A549 (cell line): ENCODE measurements around the gene AWAT2. TPM values are rescaled to one million over a fixed set of nuclear protein-coding genes. Genes with fewer than 3 reads are reported as not detected.

ENCODE experiments used
- ATAC-seq, 2 experiments: fragments of 200-7000 bp in 1 of 2; fragments of >200 bp in 1 of 2; cut with Nextera tagmentation in 1 of 2; cut with Tn5 transposase in 1 of 2; 3 replicates each; pipeline versions ENCODE4 v1.8.0 to v1.9.1; 2018 to 2020; ENCODE audit warnings: mild to moderate bottlenecking in 1 of 2, moderate library complexity in 1 of 2
- CTCF ChIA-PET: fragments of 300-600 bp; sonication (Branson Sonifier 250); formaldehyde crosslinking; extraction: SDS; loops from one replicate; lab custom pipeline; 2021; ENCODE audit warnings: antibody characterized with exemption, inconsistent platforms; lab: Yijun Ruan, JAX
- POLR2A ChIA-PET: fragments of 350-600 bp; formaldehyde crosslinking; extraction: SDS; loops from one replicate; lab custom pipeline; 2021; ENCODE audit warnings: antibody characterized with exemption, inconsistent platforms; lab: Yijun Ruan, JAX
- DNase-seq, 2 experiments: peaks; one replicate each; pipeline versions ENCODE4 v3.0.0 to v3.0.0-alpha.2; 2011 to 2016; ENCODE audit warnings: low read depth in 1 of 2, low spot score in 1 of 2
- FAIRE-seq: peaks from 2 replicates; lab custom pipeline; 2011; peaks lifted over from hg19 to GRCh38; lab: Jason Lieb, UNC
- H3K27ac ChIP-seq, 2 experiments: fragments of >200 bp; sonication (Bioruptor Twin); formaldehyde crosslinking; 3 replicates each; pipeline ENCODE4 v1.5.1; 2016 to 2017
- H3K4me1 ChIP-seq: fragments of >200 bp; sonication (Bioruptor Twin); formaldehyde crosslinking; 3 replicates; pipeline ENCODE4 v1.6.1; 2016
- H3K4me2 ChIP-seq: fragments of >200 bp; sonication (Bioruptor Twin); formaldehyde crosslinking; 3 replicates; pipeline ENCODE4 v1.6.1; 2016
- H3K4me3 ChIP-seq: fragments of >200 bp; sonication (Bioruptor Twin); formaldehyde crosslinking; 3 replicates; pipeline ENCODE4 v1.5.1; 2016
- H3K9me3 ChIP-seq: fragments of >200 bp; sonication (Bioruptor Twin); formaldehyde crosslinking; 3 replicates; pipeline ENCODE4 v1.6.1; 2016
- CTCF ChIP-seq: fragments of >200 bp; sonication (Bioruptor Twin); formaldehyde crosslinking; IDR thresholded peaks from 3 replicates; pipeline ENCODE4 v1.5.1; 2016
- E2F6 ChIP-seq: IDR thresholded peaks from 2 replicates; pipeline ENCODE4 v1.6.1; 2012; ENCODE audit warnings: low read depth, borderline replicate concordance
- EP300 ChIP-seq, 2 experiments: fragments of >200 bp; sonication (Bioruptor Twin); formaldehyde crosslinking; IDR thresholded peaks; 2 replicates in 1 of 2; 3 replicates in 1 of 2; pipeline ENCODE4 v1.6.1; 2016 to 2017
- FOSB ChIP-seq: fragments of 250-450 bp; sonication (Bioruptor Pico); IDR thresholded peaks from 2 replicates; pipeline ENCODE4 v1.5.0; 2020; ENCODE audit warnings: mild to moderate bottlenecking, moderate library complexity
- HEYL ChIP-seq: fragments of 250-450 bp; sonication (Bioruptor Pico); IDR thresholded peaks from 2 replicates; pipeline ENCODE4 v1.8.0; 2021; ENCODE audit warnings: mild to moderate bottlenecking, moderate library complexity
- HMGXB4 ChIP-seq: fragments of 250-450 bp; sonication (Bioruptor Pico); IDR thresholded peaks from 2 replicates; pipeline ENCODE4 v1.5.0; 2021; ENCODE audit warnings: mild to moderate bottlenecking, moderate library complexity, borderline replicate concordance
- HOXB5 ChIP-seq: fragments of 250-450 bp; sonication (Bioruptor Pico); IDR thresholded peaks from 2 replicates; pipeline ENCODE4 v1.5.0; 2020; ENCODE audit warnings: mild to moderate bottlenecking, moderate library complexity
- MAX ChIP-seq: IDR thresholded peaks from 2 replicates; pipeline ENCODE4 v1.6.1; 2012
- NPAS2 ChIP-seq: fragments of 250-450 bp; sonication (Bioruptor Pico); IDR thresholded peaks from 2 replicates; pipeline ENCODE4 v1.8.0; 2022; ENCODE audit warnings: mild to moderate bottlenecking, moderate library complexity, borderline replicate concordance
- NR3C1 ChIP-seq: fragments of >200 bp; sonication (Bioruptor Twin); formaldehyde crosslinking; IDR thresholded peaks from 3 replicates; pipeline ENCODE4 v1.6.1; 2017
- POLR2AphosphoS2 ChIP-seq: conservative IDR thresholded peaks from 2 replicates; pipeline ENCODE4 v1.6.1; 2012; ENCODE audit warnings: low read length, improper control_type of control experiment, inconsistent platforms
- REST ChIP-seq: fragments of 200-600 bp; sonication (generic); IDR thresholded peaks from 2 replicates; pipeline ENCODE4 v1.6.1; 2016; ENCODE audit warnings: antibody characterized with exemption, mild to moderate bottlenecking, moderate library complexity
- SREBF2 ChIP-seq: fragments of 450-650 bp; IDR thresholded peaks from 2 replicates; pipeline ENCODE4 v1.6.1; 2014; ENCODE audit warnings: mild to moderate bottlenecking, moderate library complexity
- USF2 ChIP-seq: fragments of 450-650 bp; IDR thresholded peaks from 2 replicates; pipeline ENCODE4 v1.6.1; 2014; ENCODE audit warnings: antibody characterized with exemption
- ZC3H11A ChIP-seq: fragments of 450-650 bp; IDR thresholded peaks from 2 replicates; pipeline ENCODE4 v1.6.1; 2014; ENCODE audit warnings: antibody characterized with exemption, mild to moderate bottlenecking
- ZNF302 ChIP-seq: fragments of 250-450 bp; sonication (Bioruptor Pico); IDR thresholded peaks from 2 replicates; pipeline ENCODE4 v1.9.0; 2021; ENCODE audit warnings: inconsistent platforms, mild to moderate bottlenecking, moderate library complexity
- WGBS: methylation state at CpG from one replicate; pipeline ENCODE4 v1.1.6; 2017; ENCODE audit errors: missing lambda C conversion rate; 5-methylcytosine and 5-hydroxymethylcytosine counted together
- polyA plus RNA-seq, 4 experiments: library from polyadenylated mRNA; depleted of rRNA in 3 of 4; stranded (reverse); fragments of >200 nt; fragmentation: RNase III in 1 of 4; extraction: RNeasy Plus Mini Kit Qiagen cat#74134 plus additional on column Dnase treatment in 1 of 4; gene quantifications; 2 replicates in 3 of 4; 3 replicates in 1 of 4; pipeline ENCODE4 v1.2.3, GENCODE V29; 2011 to 2017

Gene AWAT2
- polyA plus RNA-seq, 2 of the 4 experiments (the other 2 are of a cell fraction): not detected

- TF ChIP-seq HOXB5 (CRISPR knock-in tag) (no peak), NPAS2 (CRISPR knock-in tag) (no peak), E2F6 (no peak), REST (no peak)
- Histone ChIP-seq H3K4me3 (no peak overlapping the region), H3K9me3 (no peaks in the 10 kb centered on the region), H3K27ac (no peak overlapping the region), H3K4me1 (peaks cover 12% of the 10 kb centered on the region; the same call in 2 of the 3 replicates), H3K4me2 (no peak overlapping the region)
- DNase-seq (no peak), FAIRE-seq (no peak), ATAC-seq (no peak)
- CTCF ChIA-PET: interaction anchor here (0.6 to 1.0 kb wide), 2 partner anchors 71 to 891 kb away, joined by 4 read pairs; no protein-coding TSS in a partner anchor
- POLR2A ChIA-PET: no interaction called here
- 50% methylated on average over 4 of the region's 4 CpGs for WGBS
These were observed 22.9 kb downstream of the AWAT2 start for GRCh38 chrX:70026851-70027200.

GRCh38 chrX:70026112-70026850 is 23.5 kb downstream of the AWAT2 start:
- POLR2A ChIA-PET: no interaction called here
- Histone ChIP-seq H3K9me3 (no peaks in the 10 kb centered on the region), H3K27ac (no peak overlapping the region), H3K4me2 (no peak overlapping the region), H3K4me1 (peaks cover 12% of the 10 kb centered on the region; the same call in 2 of the 3 replicates)
- DNase-seq (no peak), ATAC-seq (no peak), FAIRE-seq (no peak)
- 18% methylated on average over 1 of the region's 1 CpG for WGBS
- TF ChIP-seq POLR2AphosphoS2 (no peak), HOXB5 (CRISPR knock-in tag) (no peak), HMGXB4 (CRISPR knock-in tag) (no peak), HEYL (CRISPR knock-in tag) (no peak), USF2 (no peak), FOSB (CRISPR knock-in tag) (no peak)
- TF ChIP-seq, all 56 proteins: peak for 0
- H3K4me3 ChIP-seq: no peak overlapping the region
- CTCF ChIA-PET: interaction anchor here (1.0 kb wide), 1 partner anchor 71 kb away, joined by 4 read pairs; no protein-coding TSS in a partner anchor

- 17% methylated on average over 1 of the region's 1 CpG for WGBS
- DNase-seq: no peak
- no peak for FAIRE-seq
- Histone ChIP-seq H3K4me2 (no peak overlapping the region), H3K27ac (no peak overlapping the region), H3K4me1 (peaks cover 12% of the 10 kb centered on the region; the same call in 2 of the 3 replicates), H3K9me3 (no peaks in the 10 kb centered on the region), H3K4me3 (no peak overlapping the region)
- no peak for ATAC-seq
- POLR2A ChIA-PET: no interaction called here
- CTCF ChIA-PET: no interaction called here
- no peak for TF ChIP-seq EP300 (IDR thresholded peaks at IDR 0.05)
- no peak for TF ChIP-seq ZC3H11A
- TF ChIP-seq MAX: no peak
- TF ChIP-seq SREBF2: no peak
- TF ChIP-seq ZNF302 (CRISPR knock-in tag): no peak
- TF ChIP-seq NR3C1: no peak
- no peak for TF ChIP-seq HMGXB4 (CRISPR knock-in tag)
- TF ChIP-seq CTCF: no peak
- TF ChIP-seq E2F6: no peak
These were observed 24.3 kb downstream of the AWAT2 start for GRCh38 chrX:70025464-70025863.
